Measurements from ENCODE around the gene PPP6R1.
"Not testable (repeated sequence)": the region's sequence is repeated elsewhere in the genome, so short reads cannot be mapped to it uniquely, and the experiment has no call there.

The PPP6R1 gene

GRCh38 chr19:55223291-55224037 lies 35.4 kb downstream of the PPP6R1 start:
- no peak for ATAC-seq

GRCh38 chr19:55220525-55220924 lies 38.3 kb downstream of the PPP6R1 start:
- ATAC-seq: no peak

- ATAC-seq: peak; percentile 67 to 73
These were observed 42.2 kb downstream of the PPP6R1 start for GRCh38 chr19:55216461-55217198.

- ATAC-seq: no peak
These were observed 45.3 kb downstream of the PPP6R1 start for GRCh38 chr19:55213547-55213946.

- ATAC-seq: peak in 1 of 2 donors; percentile 37
These were observed 46.4 kb downstream of the PPP6R1 start for GRCh38 chr19:55212447-55212846.

- no peak for ATAC-seq
These were observed 48.9 kb downstream of the PPP6R1 start for GRCh38 chr19:55209693-55210472.

- ATAC-seq: no peak
These were observed 49.7 kb downstream of the PPP6R1 start, which contains the start of gene PTPRH for GRCh38 chr19:55208880-55209692. Gene PTPRH, minus strand, starts transcription at chr19:55209501. Its CDS starts 68 bp downstream, at chr19:55209433.

- peak; percentile 69 to 78 for ATAC-seq
These were observed 51.9 kb downstream of the PPP6R1 start for GRCh38 chr19:55206664-55207500.

GRCh38 chr19:55202199-55202598 lies 56.6 kb downstream of the PPP6R1 start:
- not testable (repeated sequence) for ATAC-seq

GRCh38 chr19:55199620-55200204 lies 59.1 kb downstream of the PPP6R1 start:
- no peak for ATAC-seq

- no peak for ATAC-seq
These were observed 60.2 kb downstream of the PPP6R1 start for GRCh38 chr19:55198651-55199050.

GRCh38 chr19:55197528-55197927 lies 61.3 kb downstream of the PPP6R1 start:
- no peak for ATAC-seq

- ATAC-seq: no peak
These were observed 62.0 kb downstream of the PPP6R1 start for GRCh38 chr19:55196803-55197202.

GRCh38 chr19:55193481-55193880 lies 65.3 kb downstream of the PPP6R1 start:
- ATAC-seq: no peak

- no peak for ATAC-seq
These were observed 69.4 kb downstream of the PPP6R1 start for GRCh38 chr19:55189403-55189835.

GRCh38 chr19:55188625-55189024 lies 70.2 kb downstream of the PPP6R1 start:
- no peak for ATAC-seq

GRCh38 chr19:55186080-55186479 lies 72.7 kb downstream of the PPP6R1 start:
- no peak for ATAC-seq

GRCh38 chr19:55181740-55182139 lies 77.1 kb downstream of the PPP6R1 start:
- no peak for ATAC-seq
